Neural crest cell (in vitro differentiated cells): ENCODE results near the gene MYOC. TPM values are rescaled to one million over a fixed set of nuclear protein-coding genes. Genes with fewer than 3 reads are reported as not detected.
A peak's percentile ranks its signal among the peaks of the same experiment; 100 is the strongest.

Experiments used
- DNase-seq: peaks from one replicate; pipeline ENCODE4 v3.0.0; 2021; ENCODE audit warnings: low read depth, mixed read lengths, low spot score
- H3K27ac Mint-ChIP-seq: one replicate; pipeline ENCODE4 v1.8.0; 2021; ENCODE audit warnings: mild to moderate bottlenecking, mixed read lengths; ENCODE audit not compliant: unreplicated experiment
- H3K27me3 Mint-ChIP-seq: 2 replicates; pipeline ENCODE4 v1.8.0; 2021; ENCODE audit warnings: low read depth, mild to moderate bottlenecking, mixed read lengths
- H3K36me3 Mint-ChIP-seq: 2 replicates; pipeline ENCODE4 v1.8.0; 2021; ENCODE audit warnings: low read depth, mild to moderate bottlenecking, mixed read lengths
- H3K4me1 Mint-ChIP-seq: 2 replicates; pipeline ENCODE4 v1.8.0; 2021; ENCODE audit warnings: mixed read lengths
- H3K4me3 Mint-ChIP-seq: one replicate; pipeline ENCODE4 v1.8.0; 2021; ENCODE audit warnings: mild to moderate bottlenecking, mixed read lengths
- H3K9me3 Mint-ChIP-seq: 2 replicates; pipeline ENCODE4 v1.8.0; 2021; ENCODE audit warnings: mixed read lengths
- CTCF ChIP-seq: fragments of 200-600 bp; sonication (generic); conservative IDR thresholded peaks from 2 replicates; pipeline ENCODE4 v1.5.0; 2021; ENCODE audit warnings: antibody characterized with exemption, mild to moderate bottlenecking
- total RNA-seq: library from RNA; stranded (reverse); gene quantifications from 2 replicates; pipeline ENCODE4 v1.2.1, GENCODE V29; 2021

MYOC gene
- total RNA-seq, 1 donor from 2014 or later: not detected

- peaks cover 17% of the 10 kb centered on the region for H3K4me1 Mint-ChIP-seq
- H3K4me3 Mint-ChIP-seq: peak overlapping the region; percentile 35
- TF ChIP-seq CTCF: peak; percentile 65
- no peaks in the 10 kb centered on the region for H3K9me3 Mint-ChIP-seq
- H3K36me3 Mint-ChIP-seq: no peaks in the 10 kb centered on the region
- H3K27ac Mint-ChIP-seq: peak overlapping the region; percentile 52
- DNase-seq: peak; percentile 70
- H3K27me3 Mint-ChIP-seq: no peaks in the 10 kb centered on the region
These were observed 2.7 kb upstream of the MYOC start for GRCh38 chr1:171654942-171655745.

GRCh38 chr1:171654201-171654941 lies 1.9 kb upstream of the MYOC start:
- DNase-seq: no peak
- no peak overlapping the region for H3K27ac Mint-ChIP-seq
- no peaks in the 10 kb centered on the region for H3K36me3 Mint-ChIP-seq
- no peaks in the 10 kb centered on the region for H3K9me3 Mint-ChIP-seq
- H3K27me3 Mint-ChIP-seq: no peaks in the 10 kb centered on the region
- TF ChIP-seq CTCF: no peak
- H3K4me3 Mint-ChIP-seq: no peak overlapping the region
- peaks cover 17% of the 10 kb centered on the region for H3K4me1 Mint-ChIP-seq

GRCh38 chr1:171653796-171654195 lies 1.3 kb upstream of the MYOC start:
- H3K27me3 Mint-ChIP-seq: no peaks in the 10 kb centered on the region
- no peak for TF ChIP-seq CTCF
- H3K36me3 Mint-ChIP-seq: no peaks in the 10 kb centered on the region
- H3K27ac Mint-ChIP-seq: no peak overlapping the region
- H3K9me3 Mint-ChIP-seq: no peaks in the 10 kb centered on the region
- DNase-seq: no peak
- peaks cover 17% of the 10 kb centered on the region for H3K4me1 Mint-ChIP-seq
- H3K4me3 Mint-ChIP-seq: no peak overlapping the region

- Mint-ChIP-seq H3K27ac (no peak overlapping the region), H3K4me3 (no peak overlapping the region), H3K27me3 (no peaks in the 10 kb centered on the region), H3K9me3 (no peaks in the 10 kb centered on the region), H3K4me1 (no peaks in the 10 kb centered on the region), H3K36me3 (no peaks in the 10 kb centered on the region)
- DNase-seq: no peak
- no peak for TF ChIP-seq CTCF
These were observed 6.3 kb downstream of the MYOC start for GRCh38 chr1:171646249-171646560.

GRCh38 chr1:171645553-171646248 lies 6.8 kb downstream of the MYOC start:
- Mint-ChIP-seq H3K4me3 (no peak overlapping the region), H3K27me3 (no peaks in the 10 kb centered on the region), H3K4me1 (no peaks in the 10 kb centered on the region), H3K36me3 (no peaks in the 10 kb centered on the region), H3K9me3 (no peaks in the 10 kb centered on the region), H3K27ac (no peak overlapping the region)
- no peak for DNase-seq
- TF ChIP-seq CTCF: no peak
